DMS53 (cell line): ENCODE data around the gene PRKCD.
A peak's percentile ranks its signal among the peaks of the same experiment; 100 is the strongest.

Experiments used
- DNase-seq: peaks from one replicate; lab custom pipeline; 2025; lab: John Stamatoyannopoulos, UW

The PRKCD gene

GRCh38 chr3:53232641-53233377 lies 71.8 kb downstream of the PRKCD start:
- DNase-seq, result no peak

GRCh38 chr3:53234130-53234840 lies 73.3 kb downstream of the PRKCD start:
- no peak for DNase-seq

GRCh38 chr3:53234841-53235232 lies 73.8 kb downstream of the PRKCD start:
- no peak for DNase-seq

- DNase-seq, result no peak
Observed at GRCh38 chr3:53235545-53235944, 74.5 kb downstream of the PRKCD start.

GRCh38 chr3:53236112-53236841 lies 75.3 kb downstream of the PRKCD start:
- peak; percentile 68 for DNase-seq

DNA sequence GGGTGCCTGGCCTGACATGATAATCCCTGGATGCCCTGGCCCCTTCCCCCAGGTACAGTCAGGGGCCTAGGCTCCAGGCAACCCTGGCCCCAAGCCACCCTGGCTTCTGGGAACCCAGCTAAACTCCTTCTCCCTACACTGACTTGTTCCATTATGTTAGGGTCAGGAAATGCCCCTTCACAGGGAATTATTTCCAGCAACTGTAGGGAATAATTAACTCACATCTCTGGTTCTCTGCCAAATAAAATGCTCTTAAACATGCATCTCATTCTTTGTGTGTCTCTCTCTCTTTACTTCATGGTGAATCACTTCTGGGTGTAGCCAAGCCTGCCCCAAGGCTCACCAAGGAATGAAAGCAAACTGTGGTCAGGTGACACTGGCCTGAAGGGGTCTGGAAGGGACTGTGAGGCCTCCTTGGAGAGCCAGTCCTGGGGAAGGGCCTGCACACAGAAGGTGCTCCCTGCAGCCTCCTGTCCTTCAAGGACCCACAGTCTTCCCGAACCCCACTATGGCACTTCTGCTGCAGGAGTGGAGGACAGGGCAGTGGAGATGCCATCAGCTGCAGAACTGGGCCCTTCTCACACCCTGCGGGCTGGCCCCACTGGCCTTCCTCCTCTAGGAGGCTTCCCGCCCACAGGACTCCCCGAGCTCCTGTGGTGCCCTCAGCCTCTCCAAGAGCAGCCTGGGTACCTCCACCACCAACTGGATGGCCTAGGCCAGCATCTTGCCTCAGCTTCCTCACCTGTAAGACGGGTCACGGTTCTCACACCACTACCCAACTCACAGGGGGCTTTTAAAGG lies 77.2 kb downstream of the PRKCD start:
- peak; percentile 74 for DNase-seq

DNA sequence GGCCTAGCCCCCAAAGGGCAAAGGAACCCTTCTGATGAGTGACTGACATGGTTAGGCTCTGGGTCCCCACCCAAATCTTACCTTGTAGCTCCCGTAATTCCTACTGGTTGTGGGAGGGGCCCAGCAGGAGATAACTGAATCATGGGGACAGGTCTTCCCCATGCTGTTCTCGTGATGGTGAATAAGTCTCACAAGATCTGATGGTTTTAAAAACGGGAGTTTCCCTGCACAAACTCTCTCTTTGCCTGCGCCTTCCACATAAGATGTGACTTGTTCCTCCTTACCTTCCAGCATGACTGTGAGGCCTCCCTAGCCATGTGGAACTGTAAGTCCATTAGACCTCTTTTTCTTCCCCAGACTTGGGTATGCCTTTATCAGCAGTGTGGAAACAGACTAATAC lies 77.9 kb downstream of the PRKCD start:
- DNase-seq, result no peak

- DNase-seq, result peak; percentile 14
Observed at GRCh38 chr3:53239800-53240199, 78.8 kb downstream of the PRKCD start.

DNA sequence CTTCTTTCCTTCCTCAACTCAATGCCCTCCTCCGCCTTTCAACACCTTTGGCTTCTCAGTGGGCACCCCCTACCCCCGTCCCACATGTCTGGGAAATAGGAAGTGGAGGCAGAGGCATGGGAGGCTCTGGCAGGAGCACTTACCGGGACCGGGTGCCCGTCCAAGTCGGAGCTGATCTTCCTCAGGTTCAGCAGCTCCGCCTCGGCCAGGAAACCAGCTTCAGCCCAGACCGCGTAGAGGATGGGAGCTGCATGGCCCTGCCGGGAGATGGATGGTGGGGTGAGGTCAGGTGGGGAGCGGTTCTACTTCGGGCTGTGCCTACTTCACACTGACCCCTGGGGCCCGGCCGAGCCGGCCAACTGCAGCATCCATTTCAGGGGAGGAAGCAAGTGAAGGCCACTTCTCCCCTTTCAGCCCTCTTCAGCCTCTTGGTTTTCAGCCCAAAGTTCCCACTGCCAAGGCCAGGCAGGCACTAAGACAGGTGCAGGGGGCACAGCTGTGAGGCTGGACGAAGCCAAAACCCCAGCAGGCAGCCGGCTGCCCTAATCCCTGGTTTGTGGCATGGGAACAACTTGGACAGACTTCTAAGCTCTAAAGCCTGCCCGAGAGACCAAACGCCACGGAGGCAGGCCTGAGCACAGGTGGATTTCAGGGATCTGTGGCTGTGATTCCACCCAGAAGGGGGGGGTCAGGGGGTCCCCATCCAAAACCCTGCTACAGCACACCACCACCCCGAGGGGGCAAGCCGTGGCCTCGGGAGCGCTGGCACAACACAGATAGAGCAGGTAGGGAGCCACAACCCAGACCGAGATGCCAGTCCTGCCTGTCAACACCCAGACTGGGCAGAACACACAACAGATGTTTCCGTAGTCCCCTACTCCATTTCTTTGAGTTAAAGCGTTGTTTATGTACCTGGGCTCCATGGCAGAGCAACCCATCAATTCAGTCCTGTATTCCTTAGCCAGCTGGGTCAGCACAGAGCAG lies 80.3 kb downstream of the PRKCD start:
- no peak for DNase-seq

DNA sequence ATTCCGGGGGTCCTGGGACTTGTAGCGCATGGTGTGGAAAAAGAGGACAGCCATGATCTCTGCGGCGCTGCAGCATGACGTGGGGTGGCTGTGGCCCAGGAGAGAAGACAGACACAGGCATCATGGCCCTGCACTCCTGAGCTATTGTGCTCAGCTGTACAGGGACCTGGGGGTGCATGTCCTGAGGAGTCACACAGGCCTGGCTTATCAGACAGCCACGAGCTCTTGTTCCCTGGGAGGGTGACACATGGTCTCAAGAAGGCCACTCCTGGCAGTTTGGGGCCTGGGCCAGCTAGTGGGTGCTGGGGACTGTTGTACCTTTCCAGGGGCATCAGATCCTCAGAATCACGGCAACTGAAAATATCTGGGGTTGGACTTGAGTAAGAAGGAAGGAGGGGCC lies 81.1 kb downstream of the PRKCD start:
- DNase-seq, result no peak
